ENCODE measurements around the gene SLC7A11.

SLC7A11 gene

DNA sequence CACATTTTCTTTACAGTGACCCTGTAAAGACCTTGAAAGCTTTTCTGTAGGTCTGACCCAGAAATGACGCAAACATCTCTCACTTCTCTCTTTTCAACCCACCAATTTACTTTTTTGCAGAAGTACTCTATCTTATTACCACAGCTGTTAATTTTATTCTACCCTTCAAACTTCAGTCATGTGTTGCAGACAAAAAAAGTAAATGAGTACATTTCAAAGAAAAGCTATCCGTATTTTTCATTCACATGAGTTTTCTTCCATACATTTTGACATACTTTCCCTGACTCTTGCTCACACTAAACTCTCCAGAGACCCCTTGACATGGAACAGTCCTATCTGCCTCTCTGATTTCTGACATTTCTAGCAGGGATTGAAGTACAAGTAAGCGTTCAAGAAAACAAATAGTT, 51.7 kb downstream of the SLC7A11 start:
- no peak for DNase-seq (ENCODE audit: low read depth)
- TF ChIP-seq, protein P1, sequence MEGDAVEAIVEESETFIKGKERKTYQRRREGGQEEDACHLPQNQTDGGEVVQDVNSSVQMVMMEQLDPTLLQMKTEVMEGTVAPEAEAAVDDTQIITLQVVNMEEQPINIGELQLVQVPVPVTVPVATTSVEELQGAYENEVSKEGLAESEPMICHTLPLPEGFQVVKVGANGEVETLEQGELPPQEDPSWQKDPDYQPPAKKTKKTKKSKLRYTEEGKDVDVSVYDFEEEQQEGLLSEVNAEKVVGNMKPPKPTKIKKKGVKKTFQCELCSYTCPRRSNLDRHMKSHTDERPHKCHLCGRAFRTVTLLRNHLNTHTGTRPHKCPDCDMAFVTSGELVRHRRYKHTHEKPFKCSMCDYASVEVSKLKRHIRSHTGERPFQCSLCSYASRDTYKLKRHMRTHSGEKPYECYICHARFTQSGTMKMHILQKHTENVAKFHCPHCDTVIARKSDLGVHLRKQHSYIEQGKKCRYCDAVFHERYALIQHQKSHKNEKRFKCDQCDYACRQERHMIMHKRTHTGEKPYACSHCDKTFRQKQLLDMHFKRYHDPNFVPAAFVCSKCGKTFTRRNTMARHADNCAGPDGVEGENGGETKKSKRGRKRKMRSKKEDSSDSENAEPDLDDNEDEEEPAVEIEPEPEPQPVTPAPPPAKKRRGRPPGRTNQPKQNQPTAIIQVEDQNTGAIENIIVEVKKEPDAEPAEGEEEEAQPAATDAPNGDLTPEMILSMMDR (conservative IDR thresholded peaks at IDR 0.05; ENCODE audit: control insufficient read depth, insufficient read depth, low read depth, low read length), result no peak
- H3K4me3 ChIP-seq (ENCODE audit: control insufficient read depth, low read depth, low read length), result no peak overlapping the region

DNA sequence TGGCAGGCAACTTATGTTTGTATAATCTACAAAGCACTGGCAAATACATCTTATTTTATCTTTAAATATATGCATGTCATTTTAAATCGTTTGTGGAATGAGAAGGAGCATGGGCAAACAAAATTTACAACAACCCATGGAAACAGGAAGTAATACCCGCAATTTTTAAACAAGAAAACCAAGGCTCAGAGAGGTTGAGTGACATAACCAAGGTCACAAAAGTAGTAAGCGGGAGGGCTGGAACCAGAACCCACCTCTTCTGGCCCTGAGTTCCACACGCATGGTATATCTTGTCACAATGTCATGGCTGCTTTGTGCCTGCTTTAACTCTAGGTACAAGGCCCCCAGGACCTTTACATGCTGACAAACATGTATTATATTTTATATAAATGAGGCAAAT, 52.9 kb downstream of the SLC7A11 start:
- DNase-seq (ENCODE audit: low read depth), result no peak
- TF ChIP-seq, protein P1 (conservative IDR thresholded peaks at IDR 0.05; ENCODE audit: control insufficient read depth, insufficient read depth, low read depth, low read length), result no peak

DNA sequence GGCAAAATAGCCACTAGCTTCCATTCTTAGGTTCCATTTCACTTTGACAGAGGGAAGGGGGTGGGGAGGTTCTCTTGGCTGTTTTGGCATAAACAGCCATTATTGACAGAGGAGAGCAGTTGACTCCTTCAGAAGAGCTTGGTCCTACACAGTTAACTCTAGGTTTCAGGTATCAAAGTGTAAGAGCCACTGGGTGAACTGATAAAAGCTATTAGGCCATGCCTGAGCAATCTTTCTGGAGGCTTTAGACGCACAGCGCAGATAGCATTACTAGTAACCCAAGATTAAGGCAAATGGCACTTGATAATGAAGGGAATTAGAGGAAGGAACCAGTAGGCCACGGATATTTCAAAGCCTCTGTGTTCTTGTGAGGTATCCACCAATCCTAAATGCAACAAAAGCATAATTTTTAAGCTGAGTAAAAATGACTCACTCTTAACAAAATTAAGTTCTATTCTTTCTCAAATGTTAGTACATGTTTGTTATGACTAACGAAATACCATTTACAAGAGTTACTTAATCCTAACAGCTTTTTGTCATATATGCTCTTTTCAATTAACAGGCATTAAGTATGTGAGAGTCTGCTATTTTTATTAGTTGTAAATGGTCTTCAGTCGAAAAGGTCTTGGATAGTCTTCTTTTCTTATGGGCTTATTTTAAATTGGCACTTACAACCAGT, 53.6 kb downstream of the SLC7A11 start:
- TF ChIP-seq, protein P1 (conservative IDR thresholded peaks at IDR 0.05; ENCODE audit: control insufficient read depth, insufficient read depth, low read depth, low read length), result no peak
- H3K4me3 ChIP-seq (ENCODE audit: control insufficient read depth, low read depth, low read length), result no peak overlapping the region
- no peak for DNase-seq (ENCODE audit: low read depth)

More for the DNA sequence above, 52.9 kb downstream of the SLC7A11 start:
- no peak overlapping the region for H3K4me3 ChIP-seq (ENCODE audit: control insufficient read depth, low read depth, low read length)

DNA sequence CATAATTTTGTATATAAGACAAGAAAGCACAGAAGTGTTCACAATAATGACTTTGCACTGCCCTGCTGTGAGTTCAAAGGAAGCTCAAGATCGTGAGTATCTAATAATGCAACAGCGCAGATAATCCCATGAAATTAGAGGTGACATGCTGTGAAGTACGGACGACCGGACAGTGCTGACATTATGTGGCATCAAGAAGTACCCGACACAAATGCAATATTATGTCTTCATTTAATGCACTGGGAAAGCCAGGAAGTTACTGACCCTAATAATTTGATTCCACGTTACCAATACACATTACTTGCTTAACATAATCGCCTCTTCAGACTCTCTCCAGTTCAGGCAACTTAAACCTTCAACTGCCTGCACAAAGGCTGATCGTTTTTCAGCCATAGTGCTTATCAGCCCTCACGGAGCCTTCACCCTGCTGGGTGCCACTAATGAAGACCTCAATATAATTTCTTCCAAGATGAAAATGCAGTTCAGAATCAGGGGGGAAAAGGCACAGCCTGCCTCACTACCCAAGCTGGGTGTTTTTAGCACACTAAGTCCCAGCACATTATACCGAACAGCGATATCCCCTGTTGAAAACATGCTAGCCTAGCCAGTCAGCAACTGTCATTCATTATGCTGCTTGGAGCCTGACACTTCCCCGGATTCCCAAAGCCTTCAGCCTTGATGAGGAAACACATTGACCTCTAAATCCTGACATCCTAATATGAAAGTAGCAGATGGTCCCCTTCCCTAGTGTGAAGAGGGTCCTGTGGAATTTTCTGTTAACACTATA, 56.1 kb downstream of the SLC7A11 start:
- no peak for DNase-seq (ENCODE audit: low read depth)
- H3K4me3 ChIP-seq (ENCODE audit: control insufficient read depth, low read depth, low read length), result no peak overlapping the region
- TF ChIP-seq, protein P1 (conservative IDR thresholded peaks at IDR 0.05; ENCODE audit: control insufficient read depth, insufficient read depth, low read depth, low read length), result no peak

DNA sequence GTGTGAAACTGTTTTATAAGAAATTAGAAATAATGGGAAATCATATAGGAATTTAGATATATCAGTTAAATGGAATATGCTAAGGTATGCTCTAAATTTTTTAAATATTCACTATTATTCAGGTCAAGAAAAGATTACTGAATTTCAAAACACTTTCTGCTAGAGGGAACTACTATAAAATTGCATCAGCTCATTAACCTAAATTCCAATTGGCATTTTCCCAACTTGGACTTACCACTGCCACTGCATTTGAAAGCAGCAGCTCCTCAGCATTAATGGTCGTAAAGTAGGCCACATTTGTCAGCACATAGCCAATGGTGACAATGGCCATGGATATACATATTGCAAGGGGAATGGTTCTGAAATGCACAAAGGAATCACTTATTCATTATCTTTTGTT, 57.3 kb downstream of the SLC7A11 start:
- TF ChIP-seq, protein P1 (conservative IDR thresholded peaks at IDR 0.05; ENCODE audit: control insufficient read depth, insufficient read depth, low read depth, low read length), result no peak
- DNase-seq (ENCODE audit: low read depth), result no peak

DNA sequence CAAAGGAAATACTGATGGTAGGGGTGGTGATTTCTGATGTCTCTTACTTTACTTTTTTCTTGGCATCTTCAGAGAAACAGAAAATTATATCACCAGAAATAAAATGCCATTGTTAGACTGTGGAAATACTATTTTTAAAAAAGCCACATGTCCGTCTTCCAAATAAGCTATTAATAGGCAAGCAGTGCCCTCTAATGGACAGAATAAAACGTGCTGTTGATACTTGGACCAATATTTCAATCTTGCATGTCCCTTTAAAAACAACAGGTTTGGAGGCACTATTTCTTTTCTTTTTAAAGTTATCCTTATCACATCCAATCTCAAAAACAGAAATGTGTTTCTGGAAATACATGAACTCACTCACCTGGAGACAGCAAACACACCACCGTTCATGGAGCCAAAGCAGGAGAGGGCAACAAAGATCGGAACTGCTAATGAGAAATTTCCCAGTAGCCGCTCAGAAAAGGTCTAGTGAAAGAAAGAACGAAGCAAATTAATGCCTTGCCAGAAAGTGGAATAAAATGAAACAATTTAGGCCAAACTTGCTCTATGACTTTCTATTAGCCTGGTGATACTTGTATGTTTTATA, 59.2 kb downstream of the SLC7A11 start:
- TF ChIP-seq, protein P1 (conservative IDR thresholded peaks at IDR 0.05; ENCODE audit: control insufficient read depth, insufficient read depth, low read depth, low read length), result peak; percentile 71

More for the DNA sequence above, 57.3 kb downstream of the SLC7A11 start:
- no peak overlapping the region for H3K4me3 ChIP-seq (ENCODE audit: control insufficient read depth, low read depth, low read length)

More for the DNA sequence above, 59.2 kb downstream of the SLC7A11 start:
- H3K4me3 ChIP-seq (ENCODE audit: control insufficient read depth, low read depth, low read length), result no peak overlapping the region
- DNase-seq (ENCODE audit: low read depth), result peak; percentile 82
